Mucosa of descending colon (tissue), 3 donors: ENCODE measurements around the gene INCA1. TPM values are rescaled to one million over a fixed set of nuclear protein-coding genes. Genes with fewer than 3 reads are reported as not detected.

ENCODE experiments used
- ATAC-seq: fragments of 200-7000 bp; cut with Tn5 transposase; one replicate; pipeline ENCODE4 v1.9.1; 2020; ENCODE audit warnings: mild to moderate bottlenecking, moderate library complexity
- DNase-seq, 3 donors: peaks; one replicate each; pipeline ENCODE4 v3.0.0-alpha.2; 2020
- H3K36me3 ChIP-seq: fragments of 200-600 bp; one replicate; pipeline ENCODE4 v1.8.0; 2021; ENCODE audit warnings: low read depth, mild to moderate bottlenecking
- H3K4me1 ChIP-seq: fragments of 200-600 bp; one replicate; pipeline ENCODE4 v1.8.0; 2021; ENCODE audit warnings: low read depth, mild to moderate bottlenecking
- H3K4me3 ChIP-seq: fragments of 200-600 bp; one replicate; pipeline ENCODE4 v1.8.0; 2021; ENCODE audit warnings: mild to moderate bottlenecking
- H3K9me3 ChIP-seq: fragments of 200-600 bp; one replicate; pipeline ENCODE4 v1.8.0; 2021; ENCODE audit warnings: mild to moderate bottlenecking
- intact Hi-C, 2 donors: fragments of 100-400 bp; cut with DNase I in 1 of 2; cut with micrococcal nuclease in 1 of 2; formaldehyde crosslinking; loops; one replicate each; pipeline versions ENCODE4 v1.11.0 to v1.11.1; 2022; cut with DNase I, micrococcal nuclease
- long read RNA-seq, 2 donors: library from polyadenylated mRNA; unstranded; transcript quantifications; one replicate each; pipeline ENCODE4 v2.0.0, GENCODE V29; 2019 to 2021
- total RNA-seq, 3 donors: library from RNA; stranded (reverse); fragmentation: NEBNext Ultra II Directional in 2 of 3; extraction: Animal tissue kit (Norgen Biotek cat#: 25700) in 2 of 3; gene quantifications; one replicate each; pipeline versions ENCODE4 v1.2.1 to v1.2.4, GENCODE V29; 2021 to 2023
- TF ChIP-seq, protein P1 (sequence below): fragments of 200-600 bp; IDR thresholded peaks from one replicate; pipeline ENCODE4 v1.8.0; 2022; ENCODE audit warnings: antibody characterized with exemption, mild to moderate bottlenecking
- donor health status: DM: no; HTN: no; CAD: no; lungs with moderate emphysema.
- donor health status: DM: no; HTN: no; CAD: no.
- donor health status: DM: no; HTN: yes; CAD: no.

The INCA1 gene, protein sequence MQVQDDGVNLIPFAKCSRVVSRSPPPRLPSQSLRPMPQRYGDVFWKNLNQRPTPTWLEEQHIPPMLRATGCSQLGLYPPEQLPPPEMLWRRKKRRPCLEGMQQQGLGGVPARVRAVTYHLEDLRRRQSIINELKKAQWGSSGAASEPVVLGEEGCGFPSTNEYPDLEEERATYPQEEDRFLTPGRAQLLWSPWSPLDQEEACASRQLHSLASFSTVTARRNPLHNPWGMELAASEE
- total RNA-seq = 1 to 10 TPM; 1.8 to 4.5 (median 3.5) TPM
- long read RNA-seq, donor 1, partial matches to known transcripts = 0 of 1 reads
- long read RNA-seq, donor 1, other reads (novel, unspliced or antisense) = 1 of 1 reads
- long read RNA-seq, donor 2, partial matches to known transcripts = 2 of 2 reads
- long read RNA-seq, donor 2, other reads (novel, unspliced or antisense) = 0 of 2 reads

DNA sequence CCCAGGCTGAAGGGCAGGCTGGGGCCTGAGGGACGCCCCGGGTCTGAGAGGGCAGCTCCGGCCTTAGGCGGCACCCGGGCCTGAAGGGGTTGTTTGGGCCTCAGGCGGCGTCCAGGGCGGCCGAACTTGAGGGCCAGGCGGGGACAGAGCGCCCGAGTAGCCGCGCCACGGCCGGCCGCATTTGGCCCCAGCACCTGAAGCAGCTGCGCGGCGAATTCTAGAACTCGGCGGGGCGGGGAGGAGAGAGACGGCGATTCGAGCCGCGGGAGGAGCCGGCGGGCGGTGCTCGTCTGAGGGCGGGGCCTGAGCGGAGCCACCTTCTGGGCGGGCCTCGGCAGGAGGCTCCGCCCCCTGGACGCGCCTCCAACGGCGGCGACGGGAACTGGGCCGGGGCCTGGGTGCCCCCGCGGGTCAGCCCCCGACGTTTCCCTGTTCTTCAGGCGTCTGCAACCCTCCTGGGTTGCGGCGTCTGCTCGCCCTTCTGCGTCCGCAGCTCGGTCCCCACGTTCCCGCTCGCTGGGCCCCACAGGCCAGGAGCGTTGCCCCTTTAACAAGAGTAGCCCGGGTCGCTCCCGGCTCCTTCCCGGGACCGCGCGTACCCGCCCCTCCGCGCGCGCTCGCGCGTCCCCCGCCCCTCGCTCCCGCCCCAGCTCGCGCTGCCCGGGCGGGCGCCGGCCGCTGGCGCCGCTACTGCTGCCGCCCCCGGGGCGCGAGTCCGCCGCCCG, at the start of gene INCA1, which contains the start of gene KIF1C:
Gene INCA1, minus strand, starts transcription at position 221 of the 725 bp plus-strand sequence. CDS start 3,085 bp downstream, outside the sequence.
Gene KIF1C, plus strand, starts transcription at position 649 of the 725 bp plus-strand sequence. CDS start 2,297 bp downstream, outside the sequence.
- peaks cover 7% of the 10 kb centered on the region for H3K36me3 ChIP-seq
- DNase-seq (peak; percentile 94 to 96 (median 96)), ATAC-seq (peak; percentile 94)
- intact Hi-C loops = no loop called here
- H3K4me3 ChIP-seq = peak within 1 kb of the TSS; percentile 92
- no peaks in the 10 kb centered on the region for H3K9me3 ChIP-seq
- peaks cover 22% of the 10 kb centered on the region for H3K4me1 ChIP-seq
- TF ChIP-seq, protein P1, sequence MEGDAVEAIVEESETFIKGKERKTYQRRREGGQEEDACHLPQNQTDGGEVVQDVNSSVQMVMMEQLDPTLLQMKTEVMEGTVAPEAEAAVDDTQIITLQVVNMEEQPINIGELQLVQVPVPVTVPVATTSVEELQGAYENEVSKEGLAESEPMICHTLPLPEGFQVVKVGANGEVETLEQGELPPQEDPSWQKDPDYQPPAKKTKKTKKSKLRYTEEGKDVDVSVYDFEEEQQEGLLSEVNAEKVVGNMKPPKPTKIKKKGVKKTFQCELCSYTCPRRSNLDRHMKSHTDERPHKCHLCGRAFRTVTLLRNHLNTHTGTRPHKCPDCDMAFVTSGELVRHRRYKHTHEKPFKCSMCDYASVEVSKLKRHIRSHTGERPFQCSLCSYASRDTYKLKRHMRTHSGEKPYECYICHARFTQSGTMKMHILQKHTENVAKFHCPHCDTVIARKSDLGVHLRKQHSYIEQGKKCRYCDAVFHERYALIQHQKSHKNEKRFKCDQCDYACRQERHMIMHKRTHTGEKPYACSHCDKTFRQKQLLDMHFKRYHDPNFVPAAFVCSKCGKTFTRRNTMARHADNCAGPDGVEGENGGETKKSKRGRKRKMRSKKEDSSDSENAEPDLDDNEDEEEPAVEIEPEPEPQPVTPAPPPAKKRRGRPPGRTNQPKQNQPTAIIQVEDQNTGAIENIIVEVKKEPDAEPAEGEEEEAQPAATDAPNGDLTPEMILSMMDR = no peak

DNA sequence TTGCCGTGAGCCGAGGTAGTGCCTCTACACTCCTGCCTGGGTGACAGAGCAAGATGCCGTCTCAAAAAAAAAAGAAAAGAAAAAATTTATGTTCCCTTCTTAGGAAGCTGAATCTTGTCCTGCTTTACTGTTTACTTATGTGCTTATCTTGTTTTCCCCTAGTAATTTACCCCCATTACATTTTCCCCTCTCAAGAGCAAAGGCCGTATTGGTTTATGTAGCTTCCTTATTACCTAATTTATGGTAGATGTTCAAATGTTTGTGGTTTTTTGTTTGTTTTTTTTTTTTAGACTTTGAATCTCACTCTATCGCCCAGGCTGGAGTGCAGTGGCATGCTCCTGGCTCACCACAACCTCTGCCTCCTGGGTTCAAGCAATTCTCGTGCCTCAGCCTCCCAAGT, 48.2 kb upstream of the INCA1 start:
- TF ChIP-seq, protein P1 = no peak
- Histone ChIP-seq H3K4me1 (peaks cover 38% of the 10 kb centered on the region), H3K36me3 (no peaks in the 10 kb centered on the region), H3K9me3 (no peaks in the 10 kb centered on the region), H3K4me3 (no peak overlapping the region)
- ATAC-seq (peak; percentile 70), DNase-seq (peak in 1 of 3 donors; percentile 35)
- intact Hi-C loops = no loop called here

DNA sequence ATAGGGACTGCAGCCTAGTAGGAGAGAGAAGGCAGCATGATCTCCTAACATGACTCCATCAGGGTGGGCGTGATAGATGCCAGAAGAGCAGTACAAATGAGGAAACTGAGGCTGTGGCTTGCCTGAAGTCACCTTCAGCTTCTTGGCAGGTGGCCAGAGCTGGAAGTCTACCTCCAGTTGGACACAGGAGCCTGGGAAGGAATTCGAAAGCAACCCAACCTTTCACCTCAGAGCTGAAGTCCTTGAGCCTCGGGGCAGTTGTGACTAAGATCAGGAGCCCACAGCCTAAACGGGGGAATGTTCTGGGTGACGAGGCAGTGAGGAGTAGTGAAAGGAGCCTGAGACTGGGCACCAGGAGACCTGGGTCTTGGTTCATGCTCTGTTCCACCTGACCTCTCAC, 47.3 kb upstream of the INCA1 start:
- peak; percentile 36 for ATAC-seq
- DNase-seq = peak in 1 of 3 donors; percentile 57
- no peaks in the 10 kb centered on the region for H3K9me3 ChIP-seq
- H3K36me3 ChIP-seq = no peaks in the 10 kb centered on the region
- peaks cover 36% of the 10 kb centered on the region for H3K4me1 ChIP-seq
- intact Hi-C loops = no loop called here
- no peak overlapping the region for H3K4me3 ChIP-seq
- TF ChIP-seq, protein P1 = no peak

DNA sequence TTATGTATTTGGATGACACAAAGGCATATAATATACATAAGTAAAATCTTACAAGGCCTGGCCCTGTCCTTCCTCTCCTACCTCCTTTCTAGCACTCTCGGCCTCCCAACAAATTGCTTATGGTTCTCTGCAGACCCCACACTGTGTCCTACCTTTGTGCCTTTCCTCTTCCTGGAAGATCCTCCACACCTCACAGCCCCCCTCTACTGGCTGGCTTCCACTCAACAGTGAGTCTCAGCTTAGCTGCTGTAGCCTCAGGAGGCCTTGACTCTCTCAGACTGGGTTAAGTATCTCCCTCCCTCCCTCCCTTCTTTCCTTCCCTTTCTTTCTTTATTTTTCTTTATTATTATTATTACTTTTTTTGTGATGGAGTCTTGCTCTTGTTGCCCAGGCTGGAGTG, 46.2 kb upstream of the INCA1 start:
- H3K36me3 ChIP-seq = no peaks in the 10 kb centered on the region
- no peak overlapping the region for H3K4me3 ChIP-seq
- H3K9me3 ChIP-seq = no peaks in the 10 kb centered on the region
- ATAC-seq (no peak), DNase-seq (no peak)
- intact Hi-C loops = no loop called here
- TF ChIP-seq, protein P1 = no peak
- H3K4me1 ChIP-seq = peaks cover 36% of the 10 kb centered on the region

DNA sequence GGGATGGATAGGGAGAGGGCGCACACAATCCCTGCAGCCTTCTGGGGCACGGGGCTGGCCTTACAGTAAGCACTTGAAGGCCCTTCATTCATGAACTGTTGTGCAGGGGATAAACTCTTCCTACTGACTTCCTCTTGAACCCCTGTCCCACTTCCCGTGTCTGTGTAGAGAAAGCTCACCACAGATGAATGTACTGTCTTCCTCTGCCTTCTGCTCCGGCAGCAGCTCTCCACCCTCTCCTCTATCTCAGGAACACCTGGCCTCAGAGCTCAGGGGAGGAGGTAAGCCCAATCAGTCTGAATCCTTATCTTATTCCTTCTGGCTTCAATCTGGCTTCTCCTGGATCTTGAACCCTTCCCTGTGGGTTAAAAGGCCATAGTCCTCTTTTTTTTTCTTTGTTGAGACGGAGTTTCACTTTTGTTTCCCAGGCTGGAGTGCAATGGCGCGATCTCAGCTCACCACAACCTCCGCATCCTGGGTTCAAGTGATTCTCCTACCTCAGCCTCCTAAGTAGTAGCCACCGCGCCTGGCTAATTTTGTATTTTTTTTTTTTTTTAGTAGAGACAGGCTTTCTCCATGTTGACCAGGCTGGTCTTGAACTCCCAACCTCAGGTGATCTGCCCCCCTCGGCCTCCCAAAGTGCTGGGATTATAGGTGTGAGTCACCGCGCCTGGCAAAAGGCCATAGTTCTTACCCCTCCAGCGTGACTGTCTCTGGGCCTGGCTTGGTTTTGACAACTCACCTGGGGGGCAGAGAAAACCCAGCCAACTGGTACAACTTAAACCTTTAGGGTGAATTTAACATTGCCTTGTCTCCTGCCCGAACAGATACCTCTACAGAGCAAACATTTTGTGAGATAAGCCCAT, 45.1 kb upstream of the INCA1 start:
- intact Hi-C loops = no loop called here
- Histone ChIP-seq H3K4me3 (no peak overlapping the region), H3K9me3 (no peaks in the 10 kb centered on the region), H3K36me3 (no peaks in the 10 kb centered on the region), H3K4me1 (peaks cover 36% of the 10 kb centered on the region)
- ATAC-seq (peak; percentile 77), DNase-seq (peak in 1 of 3 donors; percentile 48)
- TF ChIP-seq, protein P1 = no peak
